Stimulated activated effector memory CD8-positive, alpha-beta T cell treated with anti-CD3 and anti-CD28 coated beads, Interleukin-12 subunit alpha, Interleukin-12 subunit beta, amount 100 ng/mL, for 72 hours (primary cell): Measurements from ENCODE around the gene IQGAP3.

Experiments used
- ATAC-seq: fragments of 150-1000 bp; cut with Tn5 transposase; 2 replicates; pipeline ENCODE4 v1.10.0; 2021
- DNase-seq, 2 donors: peaks; one replicate each; pipeline ENCODE4 v3.0.0; 2021 to 2022; ENCODE audit warnings: low spot score in 2 of 2
- H3K27ac Mint-ChIP-seq: one replicate; pipeline ENCODE4 v1.8.0; 2022; ENCODE audit warnings: mild to moderate bottlenecking, mixed read lengths
- H3K36me3 Mint-ChIP-seq: one replicate; pipeline ENCODE4 v1.8.0; 2022; ENCODE audit warnings: mild to moderate bottlenecking, mixed read lengths
- H3K4me1 Mint-ChIP-seq: one replicate; pipeline ENCODE4 v1.8.0; 2022; ENCODE audit warnings: mixed read lengths
- H3K4me3 Mint-ChIP-seq: one replicate; pipeline ENCODE4 v1.8.0; 2022; ENCODE audit warnings: mild to moderate bottlenecking, mixed read lengths
- H3K9me3 Mint-ChIP-seq: one replicate; pipeline ENCODE4 v1.8.0; 2022; ENCODE audit warnings: mixed read lengths

The IQGAP3 gene

DNA sequence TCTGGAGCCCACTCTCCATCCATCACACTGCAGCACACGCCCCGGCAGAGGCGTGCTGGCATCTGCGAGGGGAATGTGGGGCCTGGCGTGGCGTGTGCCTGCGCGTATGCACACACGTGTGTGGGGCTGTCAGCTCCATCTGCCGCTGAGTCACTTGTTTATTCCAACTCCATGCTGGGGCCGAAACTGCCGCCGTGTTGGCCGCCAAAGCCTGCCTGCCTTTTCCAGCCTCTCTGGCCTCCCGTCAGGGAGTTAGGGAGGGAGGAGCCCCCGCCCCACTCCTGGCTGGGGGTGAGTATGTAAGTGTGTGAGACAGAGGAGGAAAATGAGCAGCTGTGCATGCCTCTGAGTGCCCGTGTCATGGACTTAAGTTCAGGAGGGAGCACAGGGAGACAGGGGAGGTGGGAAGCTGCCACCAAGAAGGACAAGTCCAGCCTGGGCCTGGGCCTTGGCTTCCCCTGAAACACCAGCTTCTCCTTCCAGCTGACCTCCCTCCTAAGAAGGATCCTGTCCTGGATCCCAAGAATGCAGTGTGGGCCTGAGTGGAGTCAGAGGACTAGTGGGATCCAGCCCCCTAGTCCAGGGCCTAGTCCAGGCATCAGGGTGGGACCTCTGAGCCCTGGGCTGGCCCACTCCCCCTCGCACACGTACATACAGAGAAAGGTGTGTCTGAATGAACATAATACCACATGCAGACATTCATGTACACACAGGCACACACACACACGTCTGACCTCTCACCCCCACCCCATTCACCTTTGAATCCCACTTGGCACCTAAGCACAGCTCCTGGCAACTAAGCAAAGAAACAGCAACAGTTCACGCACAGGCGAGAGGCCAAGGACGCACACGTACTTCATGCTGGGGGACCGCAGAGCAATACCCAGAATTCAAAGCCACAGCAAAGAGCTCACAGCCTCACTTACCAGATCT, 96.5 kb downstream of the IQGAP3 start:
- peaks cover 52% of the 10 kb centered on the region for H3K4me1 Mint-ChIP-seq
- H3K36me3 Mint-ChIP-seq, result peaks cover 100% of the 10 kb centered on the region
- H3K27ac Mint-ChIP-seq, result peak overlapping the region; percentile 78
- no peaks in the 10 kb centered on the region for H3K9me3 Mint-ChIP-seq
- no peak for DNase-seq
- no peak for ATAC-seq
- H3K4me3 Mint-ChIP-seq, result no peak overlapping the region
